ENCODE results near the gene EYA4.

EYA4 gene

DNA sequence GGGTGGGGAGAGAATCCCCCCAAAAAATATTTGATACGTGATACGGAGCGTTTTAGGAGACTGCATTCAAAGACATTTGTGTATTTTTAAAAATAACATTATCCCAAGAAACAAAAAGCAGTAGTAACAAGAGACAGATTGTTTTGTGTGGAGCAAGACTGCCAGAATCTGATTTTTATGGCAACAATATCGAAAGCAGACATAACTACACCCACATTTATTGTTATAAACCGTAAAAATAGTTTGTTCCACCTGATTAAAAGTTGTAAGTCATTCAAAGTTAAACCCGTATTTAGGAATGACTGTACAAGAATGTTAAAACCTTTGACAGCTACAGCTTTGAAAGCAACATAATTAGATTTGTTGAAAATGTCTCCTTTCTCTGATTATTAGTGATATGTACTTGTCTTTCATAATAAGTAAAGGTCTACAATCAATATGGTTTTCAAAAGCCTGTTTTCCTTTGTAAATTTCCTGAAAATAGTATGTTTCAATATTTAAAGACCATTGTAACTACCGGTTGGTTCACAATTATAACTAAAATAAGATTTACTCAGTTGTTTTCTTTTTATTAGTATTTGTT, 2.7 kb downstream of the EYA4 start:
- no peak for DNase-seq (ENCODE audit: low read depth, low spot score)
- no peak for TF ChIP-seq ZNF274 (IDR thresholded peaks at IDR 0.05; ENCODE audit: low read depth, low read length)
- TF ChIP-seq SUZ12 (IDR thresholded peaks at IDR 0.05; ENCODE audit: extremely low read depth, insufficient read depth, insufficient read length) = no peak
- TF ChIP-seq YY1 (IDR thresholded peaks at IDR 0.05; ENCODE audit: insufficient read depth, insufficient read length) = no peak
- peaks cover 64% of the 10 kb centered on the region for H3K27me3 ChIP-seq (ENCODE audit: insufficient read depth, insufficient read length)
- no peak overlapping the region for H3K4me3 ChIP-seq (ENCODE audit: insufficient read length, low read depth)
- H3K4me1 ChIP-seq (ENCODE audit: insufficient read depth, insufficient read length) = no peaks in the 10 kb centered on the region
- no peaks in the 10 kb centered on the region for H3K36me3 ChIP-seq (ENCODE audit: insufficient read depth, insufficient read length, low read length)
- no peaks in the 10 kb centered on the region for H3K9me3 ChIP-seq (ENCODE audit: insufficient read depth, low read length)
- H3K9ac ChIP-seq (ENCODE audit: insufficient read length, low read depth) = no peak overlapping the region

DNA sequence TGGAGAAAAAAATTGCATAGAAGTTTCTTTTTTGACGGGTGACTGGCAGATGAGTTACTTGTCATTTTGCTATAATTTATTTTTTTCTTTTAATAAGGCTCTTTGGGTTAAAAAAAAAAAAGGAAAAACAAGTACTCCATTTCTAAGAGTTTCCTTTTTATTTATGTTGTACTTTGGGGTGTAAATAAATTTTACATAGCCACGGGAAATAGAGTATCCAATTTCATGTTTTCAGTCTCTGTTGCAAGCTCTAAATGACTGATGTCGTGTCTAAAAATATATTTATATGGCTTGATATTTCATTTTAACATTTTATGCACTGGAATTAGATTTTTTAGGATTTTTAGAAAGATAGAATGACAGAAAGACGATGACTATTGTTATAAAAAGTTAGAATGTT, 3.4 kb downstream of the EYA4 start:
- no peaks in the 10 kb centered on the region for H3K36me3 ChIP-seq (ENCODE audit: insufficient read depth, insufficient read length, low read length)
- DNase-seq (ENCODE audit: low read depth, low spot score) = no peak
- H3K27me3 ChIP-seq (ENCODE audit: insufficient read depth, insufficient read length) = peaks cover 57% of the 10 kb centered on the region
- no peaks in the 10 kb centered on the region for H3K4me1 ChIP-seq (ENCODE audit: insufficient read depth, insufficient read length)
- H3K4me3 ChIP-seq (ENCODE audit: insufficient read length, low read depth) = no peak overlapping the region
- no peak overlapping the region for H3K9ac ChIP-seq (ENCODE audit: insufficient read length, low read depth)
- no peaks in the 10 kb centered on the region for H3K9me3 ChIP-seq (ENCODE audit: insufficient read depth, low read length)
- TF ChIP-seq ZNF274 (IDR thresholded peaks at IDR 0.05; ENCODE audit: low read depth, low read length) = no peak
- no peak for TF ChIP-seq SUZ12 (IDR thresholded peaks at IDR 0.05; ENCODE audit: extremely low read depth, insufficient read depth, insufficient read length)
- no peak for TF ChIP-seq YY1 (IDR thresholded peaks at IDR 0.05; ENCODE audit: insufficient read depth, insufficient read length)

DNA sequence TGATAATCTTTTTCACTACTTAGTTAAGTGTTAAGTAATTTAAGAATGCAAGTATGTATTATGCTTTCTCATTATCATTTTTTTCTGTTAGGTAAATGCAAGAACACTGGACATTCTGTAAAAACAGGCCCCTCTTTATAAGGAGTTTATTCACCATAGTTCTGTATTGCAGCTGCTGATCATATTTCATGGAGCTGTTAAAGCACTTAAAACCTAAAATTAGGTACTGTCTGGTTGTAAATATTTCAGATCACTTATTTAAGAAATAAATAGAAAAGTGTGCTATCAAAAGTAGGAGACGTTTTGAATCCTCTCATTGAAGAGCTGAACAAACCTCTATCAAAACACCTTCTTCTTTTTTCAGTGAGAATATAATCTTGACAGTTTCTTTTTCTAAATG, 3.9 kb downstream of the EYA4 start:
- Histone ChIP-seq H3K4me1 (ENCODE audit: insufficient read depth, insufficient read length) (no peaks in the 10 kb centered on the region), H3K9me3 (ENCODE audit: insufficient read depth, low read length) (no peaks in the 10 kb centered on the region), H3K36me3 (ENCODE audit: insufficient read depth, insufficient read length, low read length) (no peaks in the 10 kb centered on the region), H3K9ac (ENCODE audit: insufficient read length, low read depth) (no peak overlapping the region), H3K4me3 (ENCODE audit: insufficient read length, low read depth) (no peak overlapping the region), H3K27me3 (ENCODE audit: insufficient read depth, insufficient read length) (peaks cover 53% of the 10 kb centered on the region)
- no peak for TF ChIP-seq SUZ12 (IDR thresholded peaks at IDR 0.05; ENCODE audit: extremely low read depth, insufficient read depth, insufficient read length)
- no peak for TF ChIP-seq ZNF274 (IDR thresholded peaks at IDR 0.05; ENCODE audit: low read depth, low read length)
- TF ChIP-seq YY1 (IDR thresholded peaks at IDR 0.05; ENCODE audit: insufficient read depth, insufficient read length) = no peak
- DNase-seq (ENCODE audit: low read depth, low spot score) = no peak

GRCh38 chr6:133245422-133245903, 4.3 kb downstream of the EYA4 start:
- Histone ChIP-seq H3K4me3 (ENCODE audit: insufficient read length, low read depth) (no peak overlapping the region), H3K36me3 (ENCODE audit: insufficient read depth, insufficient read length, low read length) (no peaks in the 10 kb centered on the region), H3K4me1 (ENCODE audit: insufficient read depth, insufficient read length) (no peaks in the 10 kb centered on the region), H3K27me3 (ENCODE audit: insufficient read depth, insufficient read length) (peaks cover 48% of the 10 kb centered on the region), H3K9me3 (ENCODE audit: insufficient read depth, low read length) (no peaks in the 10 kb centered on the region), H3K9ac (ENCODE audit: insufficient read length, low read depth) (no peak overlapping the region)
- DNase-seq (ENCODE audit: low read depth, low spot score) = no peak
- TF ChIP-seq YY1 (IDR thresholded peaks at IDR 0.05; ENCODE audit: insufficient read depth, insufficient read length) (no peak), SUZ12 (IDR thresholded peaks at IDR 0.05; ENCODE audit: extremely low read depth, insufficient read depth, insufficient read length) (no peak), ZNF274 (IDR thresholded peaks at IDR 0.05; ENCODE audit: low read depth, low read length) (no peak)

DNA sequence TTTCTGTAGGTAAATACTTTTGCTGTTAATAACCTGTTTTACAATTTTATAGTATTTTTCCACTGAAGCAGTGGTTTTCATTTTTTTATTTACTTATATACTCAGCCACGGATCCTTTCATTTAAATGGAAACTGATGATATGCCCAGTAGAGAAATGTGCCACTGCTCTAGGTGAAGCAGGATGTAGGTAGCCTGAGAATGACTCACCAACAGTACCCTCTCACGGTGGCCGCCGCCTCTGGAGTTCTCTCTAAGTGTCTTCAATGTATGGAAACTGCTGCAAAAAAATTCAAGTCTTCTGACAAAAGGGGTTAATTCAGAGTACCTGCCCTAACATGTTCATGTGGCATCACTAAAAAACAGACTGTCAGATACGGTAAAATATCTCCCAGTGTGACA, 6.4 kb downstream of the EYA4 start:
- H3K9ac ChIP-seq (ENCODE audit: insufficient read length, low read depth) = no peak overlapping the region
- TF ChIP-seq YY1 (IDR thresholded peaks at IDR 0.05; ENCODE audit: insufficient read depth, insufficient read length) (no peak), ZNF274 (IDR thresholded peaks at IDR 0.05; ENCODE audit: low read depth, low read length) (no peak), SUZ12 (IDR thresholded peaks at IDR 0.05; ENCODE audit: extremely low read depth, insufficient read depth, insufficient read length) (no peak)
- no peaks in the 10 kb centered on the region for H3K9me3 ChIP-seq (ENCODE audit: insufficient read depth, low read length)
- no peak overlapping the region for H3K4me3 ChIP-seq (ENCODE audit: insufficient read length, low read depth)
- H3K27me3 ChIP-seq (ENCODE audit: insufficient read depth, insufficient read length) = peaks cover 32% of the 10 kb centered on the region
- no peaks in the 10 kb centered on the region for H3K4me1 ChIP-seq (ENCODE audit: insufficient read depth, insufficient read length)
- no peak for DNase-seq (ENCODE audit: low read depth, low spot score)
- no peaks in the 10 kb centered on the region for H3K36me3 ChIP-seq (ENCODE audit: insufficient read depth, insufficient read length, low read length)

DNA sequence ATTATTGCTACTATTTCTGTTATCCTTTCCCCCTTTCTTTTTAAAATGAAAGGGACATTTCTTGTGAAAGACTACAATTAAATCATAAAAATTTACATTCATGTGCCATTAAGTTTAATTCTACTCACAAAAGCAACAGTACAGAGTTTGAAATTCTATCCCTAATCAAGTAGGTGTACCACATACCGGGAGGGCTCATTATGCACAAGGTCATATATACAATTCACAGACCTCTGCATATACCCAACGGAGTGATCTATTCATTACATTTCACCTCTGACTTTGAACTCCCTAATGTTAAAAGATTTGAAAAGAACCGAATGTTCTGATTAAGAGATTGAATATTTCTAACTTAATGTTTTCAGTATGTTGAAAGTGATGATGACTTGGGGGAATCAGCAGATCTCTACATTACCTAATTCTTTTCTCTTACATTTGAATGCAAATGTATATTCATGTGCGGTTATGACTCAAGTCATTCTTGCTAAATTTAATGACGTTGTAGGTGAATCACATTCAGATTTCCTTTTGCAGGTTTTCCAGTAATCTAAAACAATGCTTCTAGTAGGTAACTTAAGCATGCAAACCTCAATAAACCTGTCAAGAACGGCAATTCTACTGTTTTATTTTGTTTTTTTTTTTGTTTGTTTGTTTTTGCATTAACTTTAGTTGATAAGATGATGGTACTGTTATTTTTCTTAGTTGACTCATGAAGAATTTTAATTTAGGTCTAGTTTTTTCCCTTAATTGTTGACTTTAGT, 7.3 kb downstream of the EYA4 start:
- TF ChIP-seq ZNF274 (IDR thresholded peaks at IDR 0.05; ENCODE audit: low read depth, low read length) = no peak
- no peak for TF ChIP-seq YY1 (IDR thresholded peaks at IDR 0.05; ENCODE audit: insufficient read depth, insufficient read length)
- no peak for TF ChIP-seq SUZ12 (IDR thresholded peaks at IDR 0.05; ENCODE audit: extremely low read depth, insufficient read depth, insufficient read length)
- no peak overlapping the region for H3K9ac ChIP-seq (ENCODE audit: insufficient read length, low read depth)
- no peaks in the 10 kb centered on the region for H3K36me3 ChIP-seq (ENCODE audit: insufficient read depth, insufficient read length, low read length)
- H3K4me1 ChIP-seq (ENCODE audit: insufficient read depth, insufficient read length) = no peaks in the 10 kb centered on the region
- DNase-seq (ENCODE audit: low read depth, low spot score) = no peak
- H3K27me3 ChIP-seq (ENCODE audit: insufficient read depth, insufficient read length) = peaks cover 23% of the 10 kb centered on the region
- H3K4me3 ChIP-seq (ENCODE audit: insufficient read length, low read depth) = no peak overlapping the region
- H3K9me3 ChIP-seq (ENCODE audit: insufficient read depth, low read length) = no peaks in the 10 kb centered on the region

DNA sequence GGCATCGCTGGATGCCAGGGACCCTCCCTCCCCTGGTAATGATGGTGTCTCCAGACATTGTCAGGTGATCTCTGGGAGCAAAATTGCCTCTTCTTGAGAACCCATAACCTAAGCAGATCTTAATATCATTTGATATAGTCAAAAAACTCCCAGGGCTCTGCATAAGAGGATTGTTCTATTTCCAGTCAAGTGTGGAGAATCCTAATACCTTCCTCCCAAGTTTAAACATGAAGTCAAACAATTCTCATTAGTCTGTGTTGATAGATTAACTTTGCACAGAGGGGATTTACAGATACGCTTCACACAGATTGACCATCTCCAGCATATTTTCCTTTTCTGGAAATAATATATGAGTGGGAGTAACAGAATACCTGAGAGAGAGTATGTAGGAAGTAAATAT, 10.5 kb downstream of the EYA4 start:
- H3K9me3 ChIP-seq (ENCODE audit: insufficient read depth, low read length) = no peaks in the 10 kb centered on the region
- DNase-seq (ENCODE audit: low read depth, low spot score) = no peak

More for the DNA sequence above, 10.5 kb downstream of the EYA4 start:
- Histone ChIP-seq H3K9ac (ENCODE audit: insufficient read length, low read depth) (no peak overlapping the region), H3K4me1 (ENCODE audit: insufficient read depth, insufficient read length) (no peaks in the 10 kb centered on the region), H3K27me3 (ENCODE audit: insufficient read depth, insufficient read length) (no peaks in the 10 kb centered on the region), H3K4me3 (ENCODE audit: insufficient read length, low read depth) (no peak overlapping the region), H3K36me3 (ENCODE audit: insufficient read depth, insufficient read length, low read length) (no peaks in the 10 kb centered on the region)
- TF ChIP-seq YY1 (IDR thresholded peaks at IDR 0.05; ENCODE audit: insufficient read depth, insufficient read length) = no peak

Measured in NT2/D1 (cell line).